ENCODE results near the gene SEC14L1. TPM values are rescaled to one million over a fixed set of nuclear protein-coding genes. Genes with fewer than 3 reads are reported as not detected.
A peak's percentile ranks its signal among the peaks of the same experiment; 100 is the strongest.

The SEC14L1 gene
- total RNA-seq, 1 experiment from 2014 or later = 58.6 TPM

DNA sequence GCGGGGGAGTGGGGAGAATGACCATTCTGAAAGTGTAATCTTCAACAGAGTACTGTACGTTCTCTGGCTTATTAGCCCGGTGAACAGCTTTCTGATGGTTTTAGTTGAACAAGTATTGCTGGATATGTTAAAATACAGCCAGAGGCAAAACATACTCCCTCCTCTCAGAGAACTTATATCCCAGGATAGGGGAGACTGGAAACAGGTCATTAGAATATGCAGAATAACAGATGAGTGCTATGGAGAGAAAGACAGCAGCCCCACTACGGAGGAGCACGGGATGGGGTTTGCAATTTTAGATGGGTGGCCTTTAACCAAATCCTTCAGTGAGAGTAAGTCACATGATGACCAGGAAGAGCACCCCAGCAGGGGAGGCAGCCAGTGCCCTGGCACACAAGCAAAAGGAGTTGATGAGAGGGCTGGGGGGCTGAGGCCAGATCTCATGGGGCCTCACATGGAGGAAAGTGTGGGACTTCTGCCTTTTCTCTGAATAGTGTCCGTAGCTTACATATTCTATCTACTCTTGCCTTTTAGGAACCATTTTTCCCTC lies 43.1 kb upstream of the SEC14L1 start:
- no peaks in the 10 kb centered on the region for H3K9me3 ChIP-seq (ENCODE audit: control insufficient read depth, low read depth, low read length)
- no peak overlapping the region for H2BK12ac ChIP-seq (ENCODE audit: insufficient read length, low read depth, low read length)
- peaks cover 20 to 22% of the 10 kb centered on the region in 2 experiments for H3K4me1 Mint-ChIP-seq
- no peak overlapping the region for H3K14ac ChIP-seq (ENCODE audit: insufficient read depth, low read length)
- H3T11ph ChIP-seq (ENCODE audit: low read length) = no peak overlapping the region
- no peak overlapping the region for H4K91ac ChIP-seq (ENCODE audit: insufficient read length, low read depth, low read length)
- H3K27ac ChIP-seq (ENCODE audit: insufficient read length, low read depth, low read length) = no peak overlapping the region
- no peak overlapping the region for H3K4ac ChIP-seq (ENCODE audit: low read depth, low read length)
- no peaks in the 10 kb centered on the region for H3K23me2 ChIP-seq (ENCODE audit: insufficient read length, low read depth, low read length, poor library complexity, severe bottlenecking)
- WGBS (ENCODE audit: extremely low coverage, insufficient read length, low lambda C conversion rate) = no CpG with 5 or more reads among the region's 6 CpGs
- H3K4me1 ChIP-seq (ENCODE audit: insufficient read depth, low read length) = peaks cover 2% of the 10 kb centered on the region; the same call in 1 of the 2 replicates
- peaks cover 11 to 57% (median 51%) of the 10 kb centered on the region in 3 experiments; a peak in 6 of 7 replicates for H3K36me3 Mint-ChIP-seq (ENCODE audit: insufficient read depth in 1 of 3, low read depth in 3 of 3)
- TF ChIP-seq, protein P1, sequence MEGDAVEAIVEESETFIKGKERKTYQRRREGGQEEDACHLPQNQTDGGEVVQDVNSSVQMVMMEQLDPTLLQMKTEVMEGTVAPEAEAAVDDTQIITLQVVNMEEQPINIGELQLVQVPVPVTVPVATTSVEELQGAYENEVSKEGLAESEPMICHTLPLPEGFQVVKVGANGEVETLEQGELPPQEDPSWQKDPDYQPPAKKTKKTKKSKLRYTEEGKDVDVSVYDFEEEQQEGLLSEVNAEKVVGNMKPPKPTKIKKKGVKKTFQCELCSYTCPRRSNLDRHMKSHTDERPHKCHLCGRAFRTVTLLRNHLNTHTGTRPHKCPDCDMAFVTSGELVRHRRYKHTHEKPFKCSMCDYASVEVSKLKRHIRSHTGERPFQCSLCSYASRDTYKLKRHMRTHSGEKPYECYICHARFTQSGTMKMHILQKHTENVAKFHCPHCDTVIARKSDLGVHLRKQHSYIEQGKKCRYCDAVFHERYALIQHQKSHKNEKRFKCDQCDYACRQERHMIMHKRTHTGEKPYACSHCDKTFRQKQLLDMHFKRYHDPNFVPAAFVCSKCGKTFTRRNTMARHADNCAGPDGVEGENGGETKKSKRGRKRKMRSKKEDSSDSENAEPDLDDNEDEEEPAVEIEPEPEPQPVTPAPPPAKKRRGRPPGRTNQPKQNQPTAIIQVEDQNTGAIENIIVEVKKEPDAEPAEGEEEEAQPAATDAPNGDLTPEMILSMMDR (conservative IDR thresholded peaks at IDR 0.05) = no peak
- no peaks in the 10 kb centered on the region for H3K79me2 ChIP-seq (ENCODE audit: insufficient read depth, low read length)
- H3K4me3 Mint-ChIP-seq = no peak overlapping the region
- no peaks in the 10 kb centered on the region for H3K27me3 ChIP-seq (ENCODE audit: insufficient read depth, low read length)
- no peaks in the 10 kb centered on the region for H3K9me3 Mint-ChIP-seq
- no peak overlapping the region for H2BK15ac ChIP-seq (ENCODE audit: low read depth, low read length)
- no peak overlapping the region for H3K56ac ChIP-seq (ENCODE audit: insufficient read length, low read depth, low read length)
- H2BK20ac ChIP-seq (ENCODE audit: low read depth, low read length, poor library complexity, severe bottlenecking) = no peak overlapping the region
- no peak overlapping the region for H3K9ac ChIP-seq (ENCODE audit: extremely low read depth, insufficient read length, low read length)
- no peak overlapping the region for H2AK5ac ChIP-seq (ENCODE audit: insufficient read length, low read length)
- H3K79me1 ChIP-seq (ENCODE audit: insufficient read depth, low read depth, low read length, poor library complexity, severe bottlenecking) = no peaks in the 10 kb centered on the region
- H2AFZ ChIP-seq (ENCODE audit: low read length) = no peak overlapping the region
- no peak overlapping the region for H2BK5ac ChIP-seq (ENCODE audit: insufficient read length, low read length)
- no peak overlapping the region for H4K8ac ChIP-seq (replicated peaks; ENCODE audit: insufficient read length, low read depth, low read length)
- H3K27ac Mint-ChIP-seq = peak overlapping the region; percentile 76 to 81 (median 76); a peak in 5 of 7 replicates
- no peaks in the 10 kb centered on the region for H3K27me3 Mint-ChIP-seq (ENCODE audit: low read depth)
- H3K4me2 ChIP-seq (ENCODE audit: insufficient read depth, insufficient read length, low read length) = no peak overlapping the region
- H3K18ac ChIP-seq (ENCODE audit: insufficient read length, low read depth, low read length) = no peak overlapping the region
- H4K5ac ChIP-seq (ENCODE audit: insufficient read length, low read depth, low read length) = no peak overlapping the region
- H2BK120ac ChIP-seq (ENCODE audit: low read depth, low read length, poor library complexity, severe bottlenecking) = no peak overlapping the region
- no peaks in the 10 kb centered on the region for H4K20me1 ChIP-seq (ENCODE audit: control insufficient read depth, insufficient read depth, insufficient read length)
- no peak overlapping the region for H3K23ac ChIP-seq (ENCODE audit: insufficient read length, low read depth, low read length)
- DNase-seq = no peak
